ENCODE measurements around the gene PEX11G. TPM values are rescaled to one million over a fixed set of nuclear protein-coding genes. Genes with fewer than 3 reads are reported as not detected.
"Not testable (repeated sequence)": the region's sequence is repeated elsewhere in the genome, so short reads cannot be mapped to it uniquely, and the experiment has no call there.

Gene PEX11G
- total RNA-seq, 1 donor: 2.9 TPM

GRCh38 chr19:7450243-7451223, 38.3 kb downstream of the PEX11G start:
- TF ChIP-seq CTCF (IDR thresholded peaks at IDR 0.05; ENCODE audit: extremely low read depth, low read depth, low read length): no peak
- H3K36me3 ChIP-seq (ENCODE audit: insufficient read depth, low read length): peaks cover 52% of the 10 kb centered on the region

GRCh38 chr19:7449391-7450070, 39.3 kb downstream of the PEX11G start:
- not testable (repeated sequence) for DNase-seq (ENCODE audit: insufficient read length, low spot score, missing footprints); H3K9me3 ChIP-seq (ENCODE audit: low read depth, low read length); H3K27ac ChIP-seq (ENCODE audit: low read depth, low read length); H3K4me1 ChIP-seq (ENCODE audit: insufficient read depth, low read length); H3K4me3 ChIP-seq (ENCODE audit: insufficient read depth, low read length); H3K4me2 ChIP-seq (ENCODE audit: insufficient read depth, low read length); H4K20me1 ChIP-seq (ENCODE audit: insufficient read depth, low read length); H2AFZ ChIP-seq (ENCODE audit: low read length); H3K27me3 ChIP-seq (ENCODE audit: insufficient read depth, low read length)
- Histone ChIP-seq H3K36me3 (ENCODE audit: insufficient read depth, low read length) (peaks cover 58% of the 10 kb centered on the region), H3K79me2 (ENCODE audit: insufficient read depth, low read length) (peaks cover 29% of the 10 kb centered on the region)

More at GRCh38 chr19:7450243-7451223, 38.3 kb downstream of the PEX11G start:
- Histone ChIP-seq H3K4me3 (ENCODE audit: insufficient read depth, low read length) (no peak overlapping the region), H3K4me1 (ENCODE audit: insufficient read depth, low read length) (no peaks in the 10 kb centered on the region), H3K4me2 (ENCODE audit: insufficient read depth, low read length) (no peak overlapping the region), H3K27me3 (ENCODE audit: insufficient read depth, low read length) (no peaks in the 10 kb centered on the region), H3K9me3 (ENCODE audit: low read depth, low read length) (peaks cover 4% of the 10 kb centered on the region), H3K27ac (ENCODE audit: low read depth, low read length) (no peak overlapping the region), H3K79me2 (ENCODE audit: insufficient read depth, low read length) (peaks cover 39% of the 10 kb centered on the region), H4K20me1 (ENCODE audit: insufficient read depth, low read length) (no peaks in the 10 kb centered on the region), H2AFZ (ENCODE audit: low read length) (no peak overlapping the region)
- DNase-seq (ENCODE audit: insufficient read length, low spot score, missing footprints): no peak

- Histone ChIP-seq H3K27ac (ENCODE audit: low read depth, low read length) (no peak overlapping the region), H4K20me1 (ENCODE audit: insufficient read depth, low read length) (no peaks in the 10 kb centered on the region), H3K36me3 (ENCODE audit: insufficient read depth, low read length) (peaks cover 52% of the 10 kb centered on the region), H3K4me3 (ENCODE audit: insufficient read depth, low read length) (no peak overlapping the region), H2AFZ (ENCODE audit: low read length) (no peak overlapping the region), H3K9me3 (ENCODE audit: low read depth, low read length) (peaks cover 4% of the 10 kb centered on the region), H3K27me3 (ENCODE audit: insufficient read depth, low read length) (no peaks in the 10 kb centered on the region), H3K4me2 (ENCODE audit: insufficient read depth, low read length) (no peak overlapping the region), H3K79me2 (ENCODE audit: insufficient read depth, low read length) (peaks cover 18% of the 10 kb centered on the region), H3K4me1 (ENCODE audit: insufficient read depth, low read length) (no peaks in the 10 kb centered on the region)
- TF ChIP-seq CTCF (IDR thresholded peaks at IDR 0.05; ENCODE audit: extremely low read depth, low read depth, low read length): no peak
- DNase-seq (ENCODE audit: insufficient read length, low spot score, missing footprints): no peak
Measured at GRCh38 chr19:7447648-7448047, 41.2 kb downstream of the PEX11G start.

- Histone ChIP-seq H3K9me3 (ENCODE audit: low read depth, low read length) (no peaks in the 10 kb centered on the region), H3K27ac (ENCODE audit: low read depth, low read length) (no peak overlapping the region), H4K20me1 (ENCODE audit: insufficient read depth, low read length) (peaks cover 3% of the 10 kb centered on the region), H3K36me3 (ENCODE audit: insufficient read depth, low read length) (peaks cover 63% of the 10 kb centered on the region), H3K4me1 (ENCODE audit: insufficient read depth, low read length) (no peaks in the 10 kb centered on the region), H3K4me2 (ENCODE audit: insufficient read depth, low read length) (no peak overlapping the region), H3K4me3 (ENCODE audit: insufficient read depth, low read length) (no peak overlapping the region), H3K27me3 (ENCODE audit: insufficient read depth, low read length) (no peaks in the 10 kb centered on the region), H2AFZ (ENCODE audit: low read length) (no peak overlapping the region), H3K79me2 (ENCODE audit: insufficient read depth, low read length) (peaks cover under 1% of the 10 kb centered on the region)
- TF ChIP-seq CTCF (IDR thresholded peaks at IDR 0.05; ENCODE audit: extremely low read depth, low read depth, low read length): no peak
- no peak for DNase-seq (ENCODE audit: insufficient read length, low spot score, missing footprints)
Measured at GRCh38 chr19:7445104-7445503, 43.7 kb downstream of the PEX11G start.

All from osteoblast (primary cell).